Thymus (tissue), 11 donors: ENCODE data around the gene GTF3C5. TPM values are rescaled to one million over a fixed set of nuclear protein-coding genes. Genes with fewer than 3 reads are reported as not detected.

Experiments
- DNase-seq, 9 donors: peaks; one replicate each; pipeline ENCODE4 v3.0.0-alpha.2; 2013; ENCODE audit warnings: low spot score in 9 of 9, low read depth in 6 of 9, missing footprints in 1 of 9
- H3K27ac ChIP-seq, 2 donors: one replicate each; pipeline ENCODE4 v1.5.1; 2013; ENCODE audit warnings: control low read depth in 1 of 2, low read depth in 1 of 2, low read length in 1 of 2, mild to moderate bottlenecking in 1 of 2, moderate library complexity in 1 of 2
- H3K27me3 ChIP-seq, 2 donors: one replicate each; pipeline ENCODE4 v1.5.1; 2013; ENCODE audit warnings: low read length in 1 of 2; ENCODE audit not compliant: control insufficient read depth in 2 of 2, insufficient read depth in 1 of 2
- H3K36me3 ChIP-seq, 2 donors: one replicate each; pipeline ENCODE4 v1.5.1; 2013; ENCODE audit warnings: low read length in 1 of 2, mild to moderate bottlenecking in 1 of 2, moderate library complexity in 1 of 2; ENCODE audit not compliant: control insufficient read depth in 2 of 2, insufficient read depth in 2 of 2
- H3K4me1 ChIP-seq, 2 donors: one replicate each; pipeline ENCODE4 v1.5.1; 2013; ENCODE audit warnings: low read length in 2 of 2; ENCODE audit not compliant: control insufficient read depth in 2 of 2, insufficient read depth in 2 of 2
- H3K4me3 ChIP-seq, 2 donors: one replicate each; pipeline ENCODE4 v1.5.1; 2013; ENCODE audit warnings: low read length in 2 of 2, control low read depth in 1 of 2, mild to moderate bottlenecking in 1 of 2
- H3K9me3 ChIP-seq, 2 donors: one replicate each; pipeline ENCODE4 v1.5.1; 2013; ENCODE audit warnings: low read length in 1 of 2, mild to moderate bottlenecking in 1 of 2; ENCODE audit not compliant: control insufficient read depth in 2 of 2, insufficient read depth in 1 of 2
- WGBS: extraction: QIAGEN DNeasy Blood & Tissue Kit; methylation state at CpG from one replicate; pipeline ENCODE4 v1.1.7; 2013; 5-methylcytosine and 5-hydroxymethylcytosine counted together
- polyA plus RNA-seq: library from polyadenylated mRNA; stranded (reverse); fragments of 200-250 nt; gene quantifications from one replicate; pipeline ENCODE4 v1.2.3, GENCODE V29; 2013
- total RNA-seq: library from RNA; stranded (reverse); fragments of 120-200 nt; gene quantifications from one replicate; pipeline ENCODE4 v1.2.4, GENCODE V29; 2013
- donor health status: healthy.

Gene GTF3C5
- total and polyA plus RNA-seq, 2 donors: 64.0 to 85.7 TPM

GRCh38 chr9:133003071-133003461 is 27.7 kb upstream of the GTF3C5 start:
- H3K4me3 ChIP-seq: no peak overlapping the region
- DNase-seq: no peak
- 24% methylated on average over 13 of the region's 13 CpGs for WGBS
- no peaks in the 10 kb centered on the region for H3K9me3 ChIP-seq
- H3K27me3 ChIP-seq: peaks cover 0 to 24% of the 10 kb centered on the region in 2 donors
- H3K4me1 ChIP-seq: peaks cover 0 to 22% of the 10 kb centered on the region in 2 donors
- no peak overlapping the region for H3K27ac ChIP-seq
- H3K36me3 ChIP-seq: no peaks in the 10 kb centered on the region

- 22% methylated on average over 9 of the region's 9 CpGs for WGBS
- Histone ChIP-seq H3K27ac (no peak overlapping the region), H3K4me3 (no peak overlapping the region), H3K9me3 (no peaks in the 10 kb centered on the region), H3K36me3 (no peaks in the 10 kb centered on the region), H3K4me1 (peaks cover 0 to 22% of the 10 kb centered on the region in 2 donors), H3K27me3 (peaks cover 0 to 24% of the 10 kb centered on the region in 2 donors)
- no peak for DNase-seq
Observed at GRCh38 chr9:133003671-133004090, 27.1 kb upstream of the GTF3C5 start.

- Histone ChIP-seq H3K27ac (no peak overlapping the region), H3K36me3 (no peaks in the 10 kb centered on the region), H3K9me3 (no peaks in the 10 kb centered on the region), H3K27me3 (peaks cover 0 to 24% of the 10 kb centered on the region in 2 donors), H3K4me1 (peaks cover 0 to 22% of the 10 kb centered on the region in 2 donors), H3K4me3 (no peak overlapping the region)
- 15% methylated on average over 9 of the region's 9 CpGs for WGBS
- DNase-seq: no peak
Observed at GRCh38 chr9:133004091-133004998, 26.5 kb upstream of the GTF3C5 start.

GRCh38 chr9:133004999-133005760 is 25.6 kb upstream of the GTF3C5 start:
- DNase-seq: no peak

GRCh38 chr9:133005957-133006356 is 24.8 kb upstream of the GTF3C5 start:
- peaks cover 0 to 21% of the 10 kb centered on the region in 2 donors for H3K27me3 ChIP-seq
- WGBS: 93% methylated on average over 3 of the region's 3 CpGs
- H3K4me1 ChIP-seq: peaks cover 0 to 22% of the 10 kb centered on the region in 2 donors
- H3K36me3 ChIP-seq: no peaks in the 10 kb centered on the region
- H3K4me3 ChIP-seq: no peak overlapping the region
- H3K27ac ChIP-seq: no peak overlapping the region
- H3K9me3 ChIP-seq: no peaks in the 10 kb centered on the region
- DNase-seq: no peak

More at GRCh38 chr9:133004999-133005760, 25.6 kb upstream of the GTF3C5 start:
- Histone ChIP-seq H3K27ac (no peak overlapping the region), H3K9me3 (no peaks in the 10 kb centered on the region), H3K36me3 (no peaks in the 10 kb centered on the region), H3K4me3 (no peak overlapping the region), H3K27me3 (peaks cover 0 to 24% of the 10 kb centered on the region in 2 donors), H3K4me1 (peaks cover 0 to 22% of the 10 kb centered on the region in 2 donors)
- 81% methylated on average over 14 of the region's 14 CpGs for WGBS

GRCh38 chr9:133006731-133007352 is 24.0 kb upstream of the GTF3C5 start:
- no peak for DNase-seq
- Histone ChIP-seq H3K9me3 (no peaks in the 10 kb centered on the region), H3K4me1 (peaks cover 0 to 22% of the 10 kb centered on the region in 2 donors), H3K4me3 (no peak overlapping the region), H3K36me3 (no peaks in the 10 kb centered on the region), H3K27me3 (peaks cover 0 to 21% of the 10 kb centered on the region in 2 donors), H3K27ac (no peak overlapping the region)
- 95% methylated on average over 5 of the region's 5 CpGs for WGBS

GRCh38 chr9:133008406-133008805 is 22.4 kb upstream of the GTF3C5 start:
- H3K36me3 ChIP-seq: no peaks in the 10 kb centered on the region
- 78% methylated on average over 7 of the region's 7 CpGs for WGBS
- no peak for DNase-seq
- no peak overlapping the region for H3K4me3 ChIP-seq
- H3K9me3 ChIP-seq: no peaks in the 10 kb centered on the region
- no peak overlapping the region for H3K27ac ChIP-seq
- H3K27me3 ChIP-seq: peaks cover 0 to 9% of the 10 kb centered on the region in 2 donors
- peaks cover 0 to 11% of the 10 kb centered on the region in 2 donors for H3K4me1 ChIP-seq

GRCh38 chr9:133008824-133009223 is 22.0 kb upstream of the GTF3C5 start:
- H3K27ac ChIP-seq: no peak overlapping the region
- H3K4me3 ChIP-seq: no peak overlapping the region
- no peaks in the 10 kb centered on the region for H3K36me3 ChIP-seq
- peaks cover 0 to 7% of the 10 kb centered on the region in 2 donors for H3K4me1 ChIP-seq
- H3K9me3 ChIP-seq: no peaks in the 10 kb centered on the region
- peaks cover 0 to 6% of the 10 kb centered on the region in 2 donors for H3K27me3 ChIP-seq
- DNase-seq: no peak
- 69% methylated on average over 2 of the region's 2 CpGs for WGBS
